ENCODE results near the gene METTL2A.
"Not testable (repeated sequence)": the region's sequence is repeated elsewhere in the genome, so short reads cannot be mapped to it uniquely, and the experiment has no call there.

- not testable (repeated sequence) for TF ChIP-seq POLR2AphosphoS2 (conservative IDR thresholded peaks at IDR 0.05; ENCODE audit: low read length); REST (IDR thresholded peaks at IDR 0.05); RFX5 (IDR thresholded peaks at IDR 0.05); PBX3 (IDR thresholded peaks at IDR 0.05); JUNB (IDR thresholded peaks at IDR 0.05); CTCF (IDR thresholded peaks at IDR 0.05); MAZ (IDR thresholded peaks at IDR 0.05; ENCODE audit: borderline replicate concordance, low read depth, low read length)
Observed at GRCh38 chr17:62496344-62496743, 72.6 kb downstream of the METTL2A start.
